Stimulated activated CD4-positive, alpha-beta T cell treated with anti-CD3 and anti-CD28 coated beads, Interleukin-12 subunit alpha, Interleukin-12 subunit beta, amount 100 ng/mL, for 24 hours (primary cell): ENCODE results near the gene MED15.
"Not testable (repeated sequence)": the region's sequence is repeated elsewhere in the genome, so short reads cannot be mapped to it uniquely, and the experiment has no call there.

Experiments used
- DNase-seq, 2 experiments: peaks; one replicate each; pipeline ENCODE4 v3.0.0-alpha.2; 2020; ENCODE audit warnings: low read depth in 2 of 2

MED15 gene

GRCh38 chr22:20584029-20584871 lies 76.8 kb downstream of the MED15 start:
- DNase-seq, result no peak

- DNase-seq, result no peak
These were observed 77.6 kb downstream of the MED15 start for GRCh38 chr22:20584872-20585638.

DNA sequence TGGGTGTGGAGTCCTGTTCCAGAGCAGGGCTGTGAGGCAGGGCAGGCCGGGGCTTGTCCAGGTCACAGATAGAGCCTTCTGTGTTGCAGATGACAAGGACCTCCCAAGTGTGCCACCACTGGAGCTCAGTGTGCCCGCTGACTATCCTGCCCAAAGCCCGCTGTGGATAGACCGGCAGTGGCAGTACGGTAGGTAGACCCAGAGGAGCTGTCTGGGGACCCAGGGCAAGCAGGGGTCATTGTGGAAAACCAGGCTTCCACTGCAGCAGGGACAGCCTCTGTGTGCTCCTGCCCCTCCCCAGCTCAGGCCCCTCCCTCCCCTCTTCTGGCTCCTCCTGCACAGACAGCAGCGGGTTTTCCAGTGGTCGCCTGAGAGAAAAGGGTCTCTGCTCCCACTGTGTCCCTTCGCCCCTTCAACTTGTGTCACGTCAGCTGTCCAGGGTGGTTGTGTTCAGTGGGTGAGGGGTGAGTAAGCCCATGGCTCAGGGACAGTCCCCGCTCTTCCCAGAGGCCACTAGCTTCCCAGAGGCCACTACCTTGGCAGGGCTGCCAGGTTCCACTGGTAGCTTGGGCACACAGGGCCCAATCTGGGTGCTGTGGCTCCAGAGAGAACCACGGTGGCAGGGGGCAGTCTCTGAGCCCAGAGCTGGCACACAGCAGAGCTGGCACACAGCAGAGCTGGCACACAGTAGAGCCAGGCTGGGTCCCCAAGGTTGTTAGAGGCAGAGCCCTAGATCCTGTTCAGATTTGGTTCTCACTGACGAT lies 78.4 kb downstream of the MED15 start:
- no peak for DNase-seq

DNA sequence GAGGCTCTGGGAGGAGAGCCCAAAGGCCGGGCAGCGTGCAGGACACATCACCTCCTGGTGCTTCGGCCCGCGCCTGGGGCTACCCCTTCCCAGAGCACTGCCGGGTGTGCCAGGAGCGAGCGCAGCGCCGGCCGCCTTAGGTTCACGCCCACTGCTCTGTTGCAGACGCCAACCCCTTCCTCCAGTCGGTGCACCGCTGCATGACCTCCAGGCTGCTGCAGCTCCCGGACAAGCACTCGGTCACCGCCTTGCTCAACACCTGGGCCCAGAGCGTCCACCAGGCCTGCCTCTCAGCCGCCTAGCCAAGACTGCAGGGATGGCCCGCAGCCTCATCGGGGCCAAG lies 79.0 kb downstream of the MED15 start:
- no peak for DNase-seq

DNA sequence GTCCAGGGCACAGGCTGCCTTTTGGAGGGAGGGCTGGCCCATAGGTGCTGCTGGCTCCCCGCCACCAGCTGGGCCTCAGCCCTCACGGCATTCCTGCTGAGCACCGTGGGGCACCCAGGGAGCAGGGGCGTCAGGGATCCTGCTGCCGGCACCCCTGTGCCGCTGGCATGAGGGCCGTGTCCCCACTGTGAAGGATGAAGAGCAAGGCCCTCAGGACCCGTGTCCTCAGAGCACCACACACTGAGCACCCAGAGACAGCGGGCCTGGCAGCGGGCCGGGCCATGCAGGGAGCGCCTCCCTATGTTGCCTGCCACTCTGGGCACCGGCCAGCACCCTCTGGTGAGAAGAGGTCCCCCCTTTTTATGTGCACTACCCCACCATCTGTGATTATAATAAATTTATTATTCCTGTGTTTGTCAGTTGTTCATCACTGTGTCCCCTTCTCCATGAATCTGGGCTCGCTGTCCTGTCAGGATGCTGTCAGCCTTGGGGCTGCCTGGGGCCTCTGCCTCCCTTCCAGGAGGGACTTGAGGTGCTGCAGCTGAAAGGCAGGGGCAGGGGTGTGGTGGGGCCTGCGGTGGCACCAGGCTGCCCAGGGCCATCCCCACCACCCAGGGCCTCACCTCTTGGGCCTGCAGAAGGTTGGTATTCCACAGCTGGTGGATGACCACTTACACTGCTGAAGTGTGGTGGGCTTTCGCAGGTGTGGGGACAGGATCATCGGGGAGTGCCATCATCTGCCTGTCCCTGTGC lies 80.0 kb downstream of the MED15 start:
- DNase-seq, result no peak

DNA sequence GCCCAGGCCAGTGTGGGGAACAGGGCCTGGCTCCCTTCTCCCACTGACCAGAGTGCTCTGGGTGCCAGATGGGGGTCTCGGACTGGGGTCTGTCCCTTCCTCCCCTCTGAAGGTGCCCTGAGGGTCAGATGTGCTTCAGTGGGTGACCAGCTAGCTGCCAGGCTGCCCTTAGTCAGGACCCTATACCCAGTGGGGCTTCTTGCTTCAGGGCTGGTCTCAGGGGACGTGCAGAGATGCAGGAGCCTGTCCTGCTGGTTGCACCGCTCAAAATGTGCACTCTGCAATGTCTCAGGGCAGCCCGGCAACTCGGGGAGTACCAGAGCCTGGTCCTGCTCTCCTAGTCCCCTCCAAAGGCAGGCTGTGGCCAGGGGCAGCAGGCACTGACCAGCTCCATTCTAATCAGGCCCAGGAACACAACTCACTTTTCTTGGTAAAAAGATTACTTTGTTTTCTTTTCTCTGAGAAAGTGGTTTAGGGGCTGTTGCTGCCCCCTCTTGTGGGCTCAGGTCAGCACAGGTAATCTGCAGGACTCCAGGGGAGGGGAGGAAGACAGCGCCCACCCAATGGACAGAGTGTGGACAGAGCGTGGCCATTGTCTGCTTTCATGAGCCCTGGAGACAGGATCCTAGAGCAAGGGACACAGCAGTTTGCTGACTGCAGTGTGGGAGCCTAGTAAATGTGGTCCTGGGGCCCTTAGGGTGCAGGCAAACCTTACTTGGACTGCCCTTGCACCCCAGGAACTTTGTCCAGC lies 80.9 kb downstream of the MED15 start:
- DNase-seq, result no peak

DNA sequence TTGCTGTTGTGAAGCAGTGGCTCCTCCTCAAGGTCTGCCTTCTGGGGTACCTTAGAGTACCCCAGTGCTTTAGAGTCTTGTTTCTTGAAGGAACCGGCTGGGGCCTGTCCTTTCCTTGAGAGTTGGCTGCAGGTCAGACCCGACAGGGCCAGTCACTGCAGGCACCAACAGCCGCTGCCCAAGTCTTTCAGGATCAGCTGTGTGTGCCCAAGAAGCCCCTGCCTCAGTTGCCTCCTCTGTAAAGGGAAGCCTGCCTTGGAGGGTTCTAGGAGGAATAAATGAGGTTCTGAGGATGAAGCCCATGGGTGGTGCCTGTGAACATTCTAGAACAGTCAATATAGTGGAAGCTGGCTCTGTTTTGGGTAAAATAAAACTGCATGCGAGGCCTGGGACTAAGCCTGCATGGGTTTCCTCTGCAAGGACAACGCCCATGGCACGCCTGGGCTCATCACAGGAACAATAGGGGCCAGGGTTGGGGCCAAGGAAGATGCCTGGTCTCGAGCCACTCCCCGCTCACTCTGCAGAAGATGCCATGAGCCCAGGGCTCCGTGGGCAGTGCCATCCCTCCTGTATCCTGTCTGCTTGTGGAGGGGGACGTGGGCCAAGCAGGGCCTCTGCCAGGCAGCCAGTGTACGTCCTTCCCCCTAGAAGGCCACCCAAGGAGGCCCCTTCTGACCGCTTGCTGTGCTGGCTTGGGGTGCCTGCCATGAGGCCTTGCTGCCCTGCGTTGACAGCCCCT lies 81.6 kb downstream of the MED15 start:
- DNase-seq, result no peak

GRCh38 chr22:20589614-20590476 lies 82.4 kb downstream of the MED15 start:
- DNase-seq, result no peak

- no peak for DNase-seq
These were observed 83.3 kb downstream of the MED15 start for GRCh38 chr22:20590477-20591294.

GRCh38 chr22:20591295-20591645 lies 83.9 kb downstream of the MED15 start:
- no peak for DNase-seq

- no peak for DNase-seq
These were observed 84.4 kb downstream of the MED15 start for GRCh38 chr22:20591660-20592310.

DNA sequence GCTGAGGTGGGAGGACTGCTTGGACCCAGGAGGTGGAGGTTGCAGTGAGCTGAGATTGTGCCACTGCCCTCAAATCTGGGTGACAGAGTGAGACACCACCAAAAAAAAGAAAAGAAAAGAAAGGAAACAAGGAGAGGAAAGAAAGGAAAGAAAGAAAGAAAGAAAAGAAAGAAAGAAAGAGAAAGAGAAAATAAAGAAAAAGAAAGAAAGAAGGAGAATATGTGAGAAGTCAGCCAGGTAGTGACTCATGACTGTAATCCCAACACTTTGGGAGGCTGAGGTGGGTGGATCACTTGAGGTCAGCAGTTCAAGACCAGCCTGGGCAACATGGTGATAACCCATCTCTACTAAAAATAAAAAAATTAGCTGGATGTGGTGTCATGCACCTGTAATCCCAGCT lies 86.6 kb downstream of the MED15 start:
- DNase-seq, result not testable (repeated sequence)

GRCh38 chr22:20594486-20594885 lies 87.1 kb downstream of the MED15 start:
- not testable (repeated sequence) for DNase-seq

DNA sequence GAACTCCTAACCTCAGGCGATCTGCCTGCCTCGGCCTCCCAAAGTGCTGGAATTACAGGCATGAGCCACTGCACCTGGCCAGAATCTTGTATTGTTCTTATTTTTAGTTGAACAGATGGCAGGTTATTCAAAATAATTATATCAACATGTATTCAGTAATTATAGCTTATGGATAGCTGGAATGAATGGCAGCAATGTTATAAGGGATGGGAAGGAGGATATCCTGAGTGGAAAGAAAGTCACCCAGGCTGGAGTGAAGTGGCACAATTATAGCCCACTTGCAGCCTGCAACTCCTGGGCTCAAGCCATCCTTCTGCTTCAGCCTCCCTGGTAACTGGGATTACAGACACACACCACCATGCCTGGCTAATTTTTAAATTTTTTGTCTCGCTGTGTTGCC lies 88.1 kb downstream of the MED15 start:
- no peak for DNase-seq

GRCh38 chr22:20599117-20599516 lies 91.7 kb downstream of the MED15 start:
- DNase-seq, result no peak

DNA sequence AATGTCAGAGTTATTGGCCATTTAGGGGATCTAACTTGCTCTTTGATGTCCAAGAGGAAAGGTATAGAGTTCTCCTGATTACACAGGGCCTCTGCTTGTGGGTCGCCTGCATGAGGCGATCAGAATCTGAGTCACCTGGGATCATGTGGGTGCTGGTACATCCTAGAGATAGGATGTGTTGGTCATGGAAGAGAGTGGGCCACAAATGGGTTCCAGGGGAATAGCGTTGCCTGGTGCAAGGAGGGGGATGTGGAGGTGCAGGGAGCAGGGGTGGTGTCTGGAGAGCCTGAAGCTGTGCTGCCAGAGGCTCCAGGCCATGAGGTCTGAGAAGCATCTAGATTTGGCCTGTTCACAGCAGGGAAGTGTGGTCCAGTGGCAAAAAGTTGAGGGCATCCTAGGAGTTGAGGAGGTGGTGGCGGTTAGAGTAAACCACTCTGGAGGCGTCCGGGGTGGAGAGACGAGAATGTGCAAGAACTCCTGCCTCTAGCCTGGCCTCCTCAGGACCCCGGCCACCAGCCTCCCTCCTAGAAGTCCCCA lies 92.8 kb downstream of the MED15 start:
- DNase-seq, result no peak

DNA sequence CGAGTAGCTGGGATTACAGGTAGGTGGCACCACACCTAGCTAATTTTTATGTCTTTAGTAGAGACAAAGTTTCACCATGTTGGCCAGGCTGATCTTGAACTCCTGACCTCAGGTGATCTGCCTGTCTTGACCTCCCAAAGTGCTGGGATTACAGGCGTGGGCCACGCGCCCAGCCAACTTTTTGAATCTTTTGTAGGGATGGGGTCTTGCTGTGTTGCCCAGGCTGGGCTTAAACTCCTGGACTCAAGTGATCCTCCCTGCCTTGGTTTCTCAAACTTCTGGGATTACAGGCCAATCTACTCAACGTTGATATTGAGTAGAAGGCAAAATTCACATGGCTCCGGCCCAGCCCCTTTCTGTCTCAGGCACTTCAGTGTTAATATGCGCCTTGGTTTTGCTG lies 93.9 kb downstream of the MED15 start:
- DNase-seq, result no peak
